HUDEP-2 (cell line): ENCODE results near the gene TMEM242.
A peak's percentile ranks its signal among the peaks of the same experiment; 100 is the strongest.
"Not testable (repeated sequence)": the region's sequence is repeated elsewhere in the genome, so short reads cannot be mapped to it uniquely, and the experiment has no call there.

ENCODE experiments used
- DNase-seq, 76 experiments: peaks; one replicate each; lab custom pipeline; 2025; ENCODE audit not compliant: unreplicated experiment in 76 of 76; lab: John Stamatoyannopoulos, UW

Gene TMEM242

DNA sequence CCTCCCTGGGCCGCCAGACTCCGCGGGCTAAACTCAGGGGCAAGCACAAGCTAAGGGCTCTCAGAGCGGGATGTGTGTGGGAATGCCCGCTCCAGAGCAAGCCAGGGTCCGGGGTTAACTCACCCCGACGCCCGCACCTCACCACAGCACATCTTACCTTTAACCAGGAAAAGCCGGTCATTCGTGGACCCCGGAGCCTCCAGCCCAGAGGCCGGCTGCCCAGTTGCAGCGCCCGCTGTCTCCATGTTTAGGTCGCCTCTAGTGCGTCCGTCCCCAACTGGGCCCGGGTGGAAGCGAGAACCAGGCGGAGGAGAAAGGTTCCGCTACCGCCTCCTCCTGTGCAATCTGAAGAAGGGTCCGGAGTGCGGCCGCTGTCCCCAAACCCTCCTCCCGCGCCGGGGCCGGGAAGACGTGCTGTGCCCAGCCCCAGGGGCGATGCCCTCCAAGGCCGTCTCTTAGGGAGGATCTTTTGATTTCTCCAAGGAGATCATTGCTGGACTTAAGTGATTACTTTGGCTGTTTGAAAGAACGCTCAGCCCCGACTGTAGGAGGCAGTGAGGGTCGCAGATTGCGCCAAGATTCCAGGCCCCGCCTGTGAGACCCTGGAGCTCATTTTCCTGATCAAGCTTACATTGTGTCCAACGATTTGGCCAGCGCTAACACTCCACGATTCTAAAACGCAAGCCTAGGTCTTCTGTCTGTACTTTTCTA is at the start of gene TMEM242:
TMEM242 (minus strand) TSS at position 265 of the 711 bp plus-strand sequence; CDS start at position 245, 20 bp downstream.
- no peak for DNase-seq

DNA sequence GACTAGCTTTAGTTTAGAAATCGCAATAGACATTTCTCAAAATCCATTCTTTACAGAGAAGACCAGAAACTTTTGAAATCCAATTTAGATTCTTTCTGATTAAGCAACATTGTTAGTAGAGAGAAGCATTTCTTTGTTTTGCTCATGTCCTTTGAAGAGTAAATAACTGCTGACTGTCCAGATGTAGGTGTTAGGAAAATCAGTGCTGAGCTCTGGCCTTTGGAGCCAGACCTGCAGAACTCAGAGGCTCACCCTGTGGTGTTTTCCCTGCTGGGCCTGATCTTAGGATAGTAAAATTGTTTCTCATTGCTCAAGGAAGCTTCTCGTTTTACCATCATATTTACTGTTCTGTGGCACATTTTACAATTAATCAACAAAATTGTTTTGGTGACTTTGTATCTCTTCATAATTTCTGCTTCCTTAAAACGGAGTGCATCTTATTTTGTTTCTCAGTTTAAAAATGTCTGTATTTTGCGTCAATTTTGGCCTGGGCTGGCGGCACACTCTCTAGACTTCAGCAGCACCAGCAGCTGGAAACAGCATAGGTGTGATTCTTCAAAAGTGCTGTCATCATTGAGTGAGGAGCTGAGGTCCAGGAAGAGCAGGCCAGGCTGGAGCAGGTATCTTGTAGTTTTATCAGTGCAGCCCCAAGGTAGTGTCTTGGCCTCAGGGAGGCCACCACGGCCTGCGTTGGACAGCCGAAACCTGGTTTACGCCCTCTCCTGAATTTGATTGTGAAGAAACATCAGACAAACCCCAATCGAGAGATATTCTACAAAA is 49.4 kb upstream of the TMEM242 start:
- no peak for DNase-seq

- no peak for DNase-seq
Observed at GRCh38 chr6:157370755-157371154, 47.4 kb upstream of the TMEM242 start.

DNA sequence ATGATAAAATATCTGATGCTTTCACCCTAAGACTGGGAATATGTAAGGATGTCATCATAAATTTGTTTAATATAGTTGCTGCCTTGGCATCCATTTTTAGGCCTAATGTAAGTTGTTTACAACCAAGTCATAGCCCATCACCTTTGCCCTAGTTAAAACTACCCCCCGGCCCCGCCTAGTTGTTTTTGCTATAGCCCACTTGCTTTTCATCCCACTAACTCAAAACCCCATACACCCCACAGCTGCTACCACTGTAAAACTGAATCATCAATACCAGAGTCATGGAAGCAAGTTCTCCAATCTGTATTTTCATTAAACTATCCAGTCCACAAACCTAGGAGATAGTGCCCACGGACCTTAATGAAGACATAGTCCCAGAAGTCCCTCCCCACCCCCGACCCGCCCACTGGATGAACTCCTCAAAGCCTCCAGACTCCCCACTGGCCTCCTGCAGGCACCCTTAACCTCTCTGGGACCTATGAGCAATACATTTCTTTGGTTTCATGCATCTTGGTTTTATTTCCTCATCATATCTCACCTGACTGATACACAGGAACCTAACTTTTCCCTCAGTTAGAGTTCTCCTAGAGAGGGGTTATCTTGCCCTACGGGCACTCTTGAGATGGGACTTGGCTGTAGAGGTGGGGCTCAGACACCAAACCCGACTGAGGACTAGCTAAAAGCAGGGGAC is 45.2 kb upstream of the TMEM242 start:
- no peak for DNase-seq

DNA sequence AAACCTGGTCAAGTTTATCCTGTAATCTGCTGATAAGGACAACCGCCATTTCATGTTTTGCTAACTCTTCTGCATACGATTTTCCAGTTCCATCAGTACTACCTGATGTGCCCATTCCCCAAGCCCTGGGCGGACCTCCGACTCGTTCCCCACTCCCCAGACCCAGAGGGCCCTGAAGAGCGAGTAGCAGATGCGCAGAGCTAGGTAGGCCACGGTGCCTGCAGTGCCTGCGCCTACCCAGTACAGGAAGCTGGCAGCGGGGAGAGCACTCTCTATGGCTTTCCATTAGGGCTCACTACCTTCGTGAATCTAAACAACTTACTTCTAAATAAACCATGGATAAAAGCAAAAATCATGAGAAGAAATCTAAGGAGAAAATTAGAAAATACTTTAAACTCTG is 43.3 kb upstream of the TMEM242 start:
- no peak for DNase-seq

GRCh38 chr6:157364705-157365104 is 41.4 kb upstream of the TMEM242 start:
- no peak for DNase-seq

DNA sequence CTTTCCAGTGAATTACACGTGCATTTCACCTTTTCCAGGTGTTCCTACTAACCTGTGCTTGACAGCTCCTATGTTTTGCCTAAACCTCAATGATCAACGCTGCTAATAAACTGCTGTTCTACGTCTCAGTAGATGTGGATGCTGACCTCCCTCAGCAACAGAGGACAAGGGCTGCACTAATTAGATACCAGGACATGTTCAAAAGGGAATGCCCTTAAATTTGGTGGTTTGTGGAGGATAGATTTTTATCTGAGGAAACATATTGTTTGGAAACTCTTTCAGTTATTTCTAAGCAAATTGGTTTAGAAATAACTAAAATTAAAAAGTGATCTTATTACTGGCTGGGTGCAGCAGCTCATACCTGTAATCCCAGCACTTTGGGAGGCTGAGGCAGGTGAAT is 38.6 kb upstream of the TMEM242 start:
- DNase-seq = no peak

- no peak for DNase-seq
Observed at GRCh38 chr6:157358287-157358686, 35.0 kb upstream of the TMEM242 start.

GRCh38 chr6:157346373-157346772 is 23.1 kb upstream of the TMEM242 start:
- no peak for DNase-seq

- no peak for DNase-seq
Observed at GRCh38 chr6:157343732-157344131, 20.4 kb upstream of the TMEM242 start.

- no peak for DNase-seq
Observed at GRCh38 chr6:157339432-157339831, 16.1 kb upstream of the TMEM242 start.

DNA sequence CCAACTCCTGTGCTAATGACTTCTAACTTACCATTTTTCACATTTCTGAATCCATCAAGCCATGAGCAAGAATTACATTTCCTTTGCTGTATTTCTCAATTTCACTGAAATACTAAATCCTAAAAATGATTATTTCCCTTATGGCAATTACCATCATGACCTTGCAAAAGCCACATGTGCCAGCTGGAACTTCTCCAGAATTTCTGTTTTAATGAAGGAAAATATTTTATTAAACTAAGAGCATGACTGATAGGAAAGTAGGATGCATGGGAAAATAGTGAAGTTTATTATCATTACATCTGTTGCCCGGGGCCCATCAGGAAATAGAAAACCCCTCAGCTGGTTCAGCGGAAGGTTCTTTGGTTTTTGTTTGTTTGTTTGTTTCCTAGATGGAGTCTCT is 14.4 kb upstream of the TMEM242 start:
- no peak for DNase-seq

GRCh38 chr6:157337276-157337675 is 14.0 kb upstream of the TMEM242 start:
- DNase-seq = not testable (repeated sequence)

- peak in 62 of 76 experiments; percentile 8 to 83 (median 44) for DNase-seq
Observed at GRCh38 chr6:157335829-157336228, 12.5 kb upstream of the TMEM242 start.

- no peak for DNase-seq
Observed at GRCh38 chr6:157333956-157334355, 10.6 kb upstream of the TMEM242 start.

GRCh38 chr6:157333537-157333936 is 10.2 kb upstream of the TMEM242 start:
- DNase-seq = no peak

DNA sequence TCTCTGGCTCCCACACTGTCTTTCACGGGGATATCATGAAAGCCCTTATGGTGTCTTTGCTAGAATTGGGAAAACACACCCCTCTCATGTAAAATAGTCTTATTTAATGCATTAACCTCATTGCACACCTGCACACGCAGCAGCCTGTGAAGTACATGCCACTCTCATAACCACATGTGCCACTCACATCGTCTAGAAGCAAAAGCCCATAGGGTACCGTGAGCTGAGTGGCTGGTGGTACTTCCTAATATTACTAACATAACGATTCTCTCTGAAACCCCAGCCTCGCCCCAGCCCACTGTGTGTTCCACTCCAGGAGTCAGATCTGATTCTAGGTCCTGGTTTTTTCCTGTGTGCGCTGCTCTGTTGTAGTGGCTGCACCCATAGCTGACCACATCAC is 9.5 kb upstream of the TMEM242 start:
- no peak for DNase-seq

DNA sequence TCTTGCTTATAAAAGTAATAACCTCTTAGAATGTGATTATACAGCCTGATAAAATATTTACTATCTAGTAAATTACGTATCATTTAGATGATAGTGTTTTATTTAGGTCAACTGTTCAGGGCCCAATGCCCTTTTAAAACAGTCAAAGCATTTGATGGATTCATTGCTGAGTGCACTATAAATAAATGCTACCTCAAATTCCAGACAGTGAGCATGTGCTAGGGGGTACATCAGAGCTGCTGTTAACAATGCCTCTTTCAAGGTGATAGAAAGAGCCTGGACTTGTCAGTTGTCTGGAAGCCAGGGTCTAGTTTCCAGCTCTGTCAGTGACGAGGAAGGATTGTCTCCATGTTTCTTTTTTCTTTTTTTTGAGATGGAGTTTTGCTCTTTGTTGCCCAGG is 7.5 kb upstream of the TMEM242 start:
- no peak for DNase-seq

DNA sequence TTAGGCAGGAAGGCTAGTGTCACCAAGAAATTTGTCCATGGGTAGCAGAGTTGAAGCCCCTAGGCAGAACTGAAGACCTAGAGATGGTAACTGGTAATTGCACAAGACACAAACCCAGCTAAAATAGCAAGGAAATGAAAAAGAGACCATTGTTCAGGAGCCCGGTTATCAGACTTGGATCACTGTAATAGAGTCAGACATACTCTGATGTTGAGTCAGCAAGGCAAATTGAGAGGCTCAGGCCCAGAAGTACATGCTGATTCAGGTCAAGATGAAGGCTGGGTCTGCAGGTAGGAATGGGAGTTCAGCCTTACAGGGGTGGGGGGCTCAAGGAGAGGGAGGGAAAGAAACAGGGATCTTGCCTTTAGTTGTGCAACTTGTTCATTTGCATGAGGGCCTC is 6.5 kb upstream of the TMEM242 start:
- DNase-seq = no peak

DNA sequence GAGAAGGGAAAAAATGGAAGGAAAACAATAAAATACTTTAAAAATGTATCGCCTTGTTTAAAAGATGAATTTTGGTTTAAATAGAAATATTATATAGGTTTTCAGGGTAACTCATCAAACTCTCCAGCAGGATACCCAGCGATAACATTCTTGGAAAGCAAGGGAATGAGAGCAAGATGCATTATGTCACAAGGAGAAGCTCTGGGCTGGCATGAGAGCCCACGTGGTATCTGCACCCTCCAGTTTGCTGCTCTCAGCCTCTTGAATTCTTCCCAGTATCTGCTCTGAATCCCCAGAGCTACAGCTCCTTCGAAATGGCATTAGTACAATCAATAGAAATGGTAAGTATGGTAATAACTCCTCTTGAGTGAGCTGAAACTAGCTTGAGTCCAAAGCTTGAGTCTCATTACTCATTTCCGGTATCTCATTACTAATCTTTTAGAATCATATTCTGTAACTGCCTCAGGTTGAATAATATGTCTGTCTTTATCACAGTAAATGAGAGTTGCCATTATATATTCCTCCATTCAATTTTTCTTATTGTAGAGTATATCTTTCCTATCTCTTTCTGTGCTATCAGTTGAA is 4.9 kb upstream of the TMEM242 start:
- no peak for DNase-seq

- DNase-seq = no peak
Observed at GRCh38 chr6:157326979-157327378, 3.7 kb upstream of the TMEM242 start.
